IMR-90 (cell line): ENCODE data around the gene SCYGR2. TPM values are rescaled to one million over a fixed set of nuclear protein-coding genes. Genes with fewer than 3 reads are reported as not detected.

Source experiments
- ATAC-seq: fragments of 200-7000 bp; cut with Tn5 transposase; 2 replicates; pipeline ENCODE4 v1.9.1; 2020; ENCODE audit warnings: low read depth, mild to moderate bottlenecking, moderate library complexity
- BruUV-seq: library from RNA; stranded (reverse); fragments of 400-500 nt; replicated peaks from 2 replicates; lab custom pipeline; 2021; lab: Mats Ljungman, UMichigan
- CTCF ChIA-PET: fragments of 300-600 bp; formaldehyde crosslinking; extraction: SDS; loops from one replicate; lab custom pipeline; 2021; ENCODE audit warnings: antibody characterized with exemption; lab: Yijun Ruan, JAX
- POLR2A ChIA-PET: fragments of 300-600 bp; sonication (Branson Sonifier 250); formaldehyde crosslinking; loops from one replicate; lab custom pipeline; 2022; ENCODE audit warnings: antibody characterized with exemption; ENCODE audit not compliant: unreplicated experiment; lab: Charles Lee
- DNase-seq: peaks from one replicate; pipeline ENCODE4 v3.0.0; 2013
- H2AFZ ChIP-seq: replicated peaks from 2 replicates; pipeline ENCODE3; 2013; ENCODE audit warnings: low read length, mild to moderate bottlenecking; ENCODE audit not compliant: poor library complexity
- H2AK5ac ChIP-seq: 2 replicates; pipeline ENCODE4 v1.6.1; 2013; ENCODE audit warnings: low read depth, low read length, inconsistent platforms
- H2AK9ac ChIP-seq: replicated peaks from 2 replicates; pipeline ENCODE3; 2013; ENCODE audit warnings: mild to moderate bottlenecking, low read depth, low read length, moderate library complexity; ENCODE audit not compliant: poor library complexity
- H2BK120ac ChIP-seq: 2 replicates; pipeline ENCODE4 v1.6.1; 2013; ENCODE audit warnings: low read depth, low read length, inconsistent platforms
- H2BK15ac ChIP-seq: 3 replicates; pipeline ENCODE4 v1.6.1; 2013; ENCODE audit warnings: low read depth, low read length, inconsistent platforms
- H2BK20ac ChIP-seq: 2 replicates; pipeline ENCODE4 v1.6.1; 2013; ENCODE audit warnings: low read depth, mild to moderate bottlenecking, inconsistent platforms, low read length, moderate library complexity
- H2BK5ac ChIP-seq: 2 replicates; pipeline ENCODE4 v1.6.1; 2013; ENCODE audit warnings: mild to moderate bottlenecking, low read depth, low read length, inconsistent platforms; ENCODE audit not compliant: poor library complexity, severe bottlenecking
- H3K14ac ChIP-seq: replicated peaks from 2 replicates; pipeline ENCODE4 v1.6.1; 2013; ENCODE audit warnings: low read depth, low read length, inconsistent platforms
- H3K18ac ChIP-seq: 2 replicates; pipeline ENCODE4 v1.6.1; 2013; ENCODE audit warnings: low read depth, low read length, control low read depth
- H3K23ac ChIP-seq: 2 replicates; pipeline ENCODE4 v1.6.1; 2013; ENCODE audit warnings: low read depth, low read length, inconsistent platforms
- H3K27ac ChIP-seq: 2 replicates; pipeline ENCODE4 v1.5.1; 2013; ENCODE audit warnings: mild to moderate bottlenecking, control low read depth, low read length; ENCODE audit not compliant: insufficient read depth
- H3K27me3 ChIP-seq: 2 replicates; pipeline ENCODE4 v1.6.1; 2013; ENCODE audit warnings: low read length; ENCODE audit not compliant: control insufficient read depth, insufficient read depth
- H3K36me3 ChIP-seq: 2 replicates; pipeline ENCODE4 v1.6.1; 2013; ENCODE audit warnings: low read length, mixed read lengths; ENCODE audit not compliant: control insufficient read depth, insufficient read depth
- H3K4ac ChIP-seq: 2 replicates; pipeline ENCODE4 v1.6.1; 2013; ENCODE audit warnings: low read depth, low read length, inconsistent platforms
- H3K4me1 ChIP-seq: 2 replicates; pipeline ENCODE4 v1.6.1; 2013; ENCODE audit warnings: low read length, mixed read lengths; ENCODE audit not compliant: control insufficient read depth, insufficient read depth
- H3K4me2 ChIP-seq: 2 replicates; pipeline ENCODE4 v1.6.1; 2013; ENCODE audit warnings: low read depth, mild to moderate bottlenecking, control low read depth, low read length, moderate library complexity
- H3K4me3 ChIP-seq: 2 replicates; pipeline ENCODE4 v1.5.1; 2013; ENCODE audit warnings: low read depth, mild to moderate bottlenecking, control low read depth, low read length, moderate library complexity; ENCODE audit not compliant: insufficient read depth
- H3K56ac ChIP-seq: 2 replicates; pipeline ENCODE4 v1.6.1; 2013; ENCODE audit warnings: low read length, inconsistent platforms; ENCODE audit not compliant: insufficient read depth; ENCODE audit errors: extremely low read depth
- H3K79me1 ChIP-seq, 2 experiments: 2 replicates each; pipeline ENCODE4 v1.6.1; 2013; ENCODE audit warnings: low read length in 2 of 2, inconsistent platforms in 1 of 2, low read depth in 1 of 2
- H3K9ac ChIP-seq: 2 replicates; pipeline ENCODE4 v1.6.1; 2013; ENCODE audit warnings: low read depth, low read length, control low read depth
- H3K9me1 ChIP-seq: 2 replicates; pipeline ENCODE4 v1.6.1; 2013; ENCODE audit warnings: low read length, inconsistent platforms; ENCODE audit not compliant: insufficient read depth
- H3K9me3 ChIP-seq: 2 replicates; pipeline ENCODE4 v1.6.1; 2013; ENCODE audit warnings: low read length; ENCODE audit not compliant: control insufficient read depth, insufficient read depth
- H4K20me1 ChIP-seq: 2 replicates; pipeline ENCODE4 v1.6.1; 2013; ENCODE audit warnings: low read length, inconsistent platforms; ENCODE audit not compliant: insufficient read depth
- H4K5ac ChIP-seq: 2 replicates; pipeline ENCODE4 v1.6.1; 2013; ENCODE audit warnings: mild to moderate bottlenecking, low read depth, low read length, control low read depth
- H4K8ac ChIP-seq, 2 experiments: 2 replicates each; pipeline ENCODE4 v1.6.1; 2013; ENCODE audit warnings: low read depth in 2 of 2, low read length in 2 of 2, control low read depth in 1 of 2, inconsistent platforms in 1 of 2
- H4K91ac ChIP-seq: 2 replicates; pipeline ENCODE4 v1.6.1; 2013; ENCODE audit warnings: low read depth, low read length, inconsistent platforms; ENCODE audit not compliant: insufficient read depth
- RAD21 ChIP-seq: IDR thresholded peaks from 2 replicates; pipeline ENCODE4 v1.6.1; 2012; ENCODE audit warnings: low read length, improper control_type of control experiment
- RFX5 ChIP-seq: IDR thresholded peaks from 2 replicates; pipeline ENCODE4 v1.8.0; 2012; ENCODE audit warnings: low read depth, mild to moderate bottlenecking, low read length, moderate library complexity
- WGBS, 2 experiments: methylation state at CpG; one replicate each; pipeline versions ENCODE4 v1.1.5 to v1.1.7; 2013; ENCODE audit warnings: missing lambda C conversion rate in 2 of 2; ENCODE audit not compliant: insufficient read length in 1 of 2; ENCODE audit errors: extremely low coverage in 2 of 2; 5-methylcytosine and 5-hydroxymethylcytosine counted together
- dilution Hi-C: fragments of 300-500 bp; cut with HindIII; formaldehyde crosslinking; loops from one replicate; pipeline ENCODE4 v1.14.3; 2018; ENCODE audit warnings: low sequenced_read_pairs; ENCODE audit not compliant: unreplicated experiment
- in situ Hi-C: fragments of 300-500 bp; cut with MboI; formaldehyde crosslinking; loops from 3 replicates; pipeline ENCODE4 v1.14.3; 2019; ENCODE audit warnings: low sequenced_read_pairs, inconsistent platforms, mixed read lengths
- intact Hi-C: fragments of 100-400 bp; cut with micrococcal nuclease; formaldehyde crosslinking; loops from 2 replicates; pipeline ENCODE4 v1.10.0; 2022
- polyA plus RNA-seq, 3 experiments: library from polyadenylated mRNA; depleted of rRNA; stranded (reverse); fragments of >200 nt; gene quantifications; 2 replicates each; pipeline ENCODE4 v1.2.3, GENCODE V29; 2012; ENCODE audit warnings: low replicate concordance in 1 of 3
- total RNA-seq: library from RNA; depleted of rRNA; stranded (reverse); fragments of >200 nt; gene quantifications from 2 replicates; pipeline ENCODE4 v1.2.3, GENCODE V29; 2012

SCYGR2 gene
- total and polyA plus RNA-seq, 2 of the 4 experiments (the other 2 are of a cell fraction), result not detected

DNA sequence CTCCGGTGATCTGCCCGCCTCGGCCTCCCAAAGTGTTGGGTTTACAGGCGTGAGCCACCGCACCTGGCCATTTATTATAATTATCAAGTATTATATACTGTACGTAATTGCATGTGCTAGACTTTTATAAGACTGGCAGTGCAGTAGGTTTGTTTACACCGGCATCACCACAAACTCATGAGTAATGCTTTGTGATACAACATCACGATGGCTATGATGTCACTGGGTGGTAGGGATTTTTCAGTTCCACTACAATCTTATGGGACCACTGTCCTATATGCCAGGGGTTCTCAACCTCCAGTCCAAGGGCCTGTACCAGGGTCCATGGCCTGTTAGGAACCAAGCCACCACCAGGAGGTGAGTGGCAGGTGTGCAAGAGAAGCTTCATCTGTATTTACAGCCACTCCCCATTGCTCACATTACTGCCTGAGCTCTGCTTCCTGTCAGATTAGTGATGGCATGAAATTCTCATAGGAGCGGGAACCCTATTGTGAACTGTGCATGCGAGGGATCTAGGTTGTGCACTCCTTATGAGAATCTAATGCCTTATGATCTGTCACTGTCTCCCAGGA lies 28.0 kb downstream of the SCYGR2 start:
- dilution Hi-C loops, result no loop called here
- CTCF ChIA-PET, result no interaction called here
- H3K79me1 ChIP-seq, result no peaks in the 10 kb centered on the region

More for the DNA sequence above, 28.0 kb downstream of the SCYGR2 start:
- H3K4me2 ChIP-seq, result no peak overlapping the region
- no CpG with 5 or more reads among the region's 10 CpGs for WGBS, 2 experiments
- H3K14ac ChIP-seq, result no peak overlapping the region
- TF ChIP-seq RFX5 (no peak), RAD21 (no peak)
- no peak overlapping the region for H3K9ac ChIP-seq
- no peak overlapping the region for H3K4ac ChIP-seq
- no peak overlapping the region for H3K18ac ChIP-seq
- H3K23ac ChIP-seq, result no peak overlapping the region
- H2BK120ac ChIP-seq, result no peak overlapping the region
- no peaks in the 10 kb centered on the region for H4K20me1 ChIP-seq
- BruUV-seq, result no TSS peak
- no peak overlapping the region for H2BK15ac ChIP-seq
- no peaks in the 10 kb centered on the region for H3K9me3 ChIP-seq
- in situ Hi-C loops (no loop called here), intact Hi-C loops (no loop called here)
- H3K56ac ChIP-seq, result no peak overlapping the region
- no peak overlapping the region for H2AK5ac ChIP-seq
- H3K27ac ChIP-seq, result no peak overlapping the region
- H3K27me3 ChIP-seq, result no peaks in the 10 kb centered on the region
- H2AK9ac ChIP-seq, result no peak overlapping the region
- no peak overlapping the region for H4K91ac ChIP-seq
- no peak overlapping the region for H4K5ac ChIP-seq
- H3K9me1 ChIP-seq, result no peaks in the 10 kb centered on the region
- DNase-seq (peak; percentile 30), ATAC-seq (no peak)
- H4K8ac ChIP-seq, result no peak overlapping the region
- POLR2A ChIA-PET, result no interaction called here
- H3K36me3 ChIP-seq, result no peaks in the 10 kb centered on the region
- H3K4me1 ChIP-seq, result peaks cover 1% of the 10 kb centered on the region; the same call in 1 of the 2 replicates
- H2BK20ac ChIP-seq, result no peak overlapping the region
- H2AFZ ChIP-seq, result no peak overlapping the region
- no peak overlapping the region for H3K4me3 ChIP-seq
- H2BK5ac ChIP-seq, result no peak overlapping the region
